PC-9 (cell line): ENCODE data around the gene ACSM6. TPM values are rescaled to one million over a fixed set of nuclear protein-coding genes. Genes with fewer than 3 reads are reported as not detected.

Source experiments
- BruUV-seq: library from RNA; stranded (reverse); fragments of 400-500 nt; replicated peaks from 2 replicates; lab custom pipeline; 2021; lab: Mats Ljungman, UMichigan
- CTCF ChIA-PET: fragments of 300-600 bp; sonication (Branson Sonifier 250); formaldehyde crosslinking; loops from one replicate; lab custom pipeline; 2022; ENCODE audit warnings: antibody characterized with exemption; lab: Charles Lee
- POLR2A ChIA-PET: fragments of 300-600 bp; sonication (Branson Sonifier 250); formaldehyde crosslinking; loops from one replicate; lab custom pipeline; 2022; ENCODE audit warnings: antibody characterized with exemption; ENCODE audit not compliant: unreplicated experiment; lab: Charles Lee
- DNase-seq, 2 experiments: peaks; one replicate each; pipeline versions ENCODE4 v3.0.0 to v3.0.0-alpha.2; 2015 to 2022; ENCODE audit warnings: mixed read lengths in 1 of 2
- H2AFZ ChIP-seq: fragments of 200-600 bp; sonication (generic); 2 replicates; pipeline ENCODE4 v1.8.1; 2017; ENCODE audit warnings: antibody characterized with exemption
- H3F3A ChIP-seq: fragments of 200-600 bp; sonication (generic); 2 replicates; pipeline ENCODE4 v1.8.1; 2017; ENCODE audit warnings: antibody characterized with exemption, mild to moderate bottlenecking, low read depth; ENCODE audit not compliant: insufficient read depth
- H3K27ac ChIP-seq: fragments of 200-600 bp; sonication (generic); 2 replicates; pipeline ENCODE4 v1.6.1; 2016; ENCODE audit warnings: mixed run types
- H3K27me3 ChIP-seq: fragments of 200-600 bp; sonication (generic); 2 replicates; pipeline ENCODE4 v1.6.1; 2016; ENCODE audit warnings: low read depth, mixed run types; ENCODE audit not compliant: insufficient read depth
- H3K36me3 ChIP-seq: fragments of 200-600 bp; sonication (generic); 2 replicates; pipeline ENCODE4 v1.6.1; 2016; ENCODE audit warnings: low read depth, mixed run types
- H3K4me1 ChIP-seq: fragments of 200-600 bp; sonication (generic); replicated peaks from 2 replicates; pipeline ENCODE4 v1.6.1; 2016; ENCODE audit warnings: mixed run types; ENCODE audit not compliant: insufficient read depth
- H3K4me2 ChIP-seq: fragments of 200-600 bp; sonication (generic); 2 replicates; pipeline ENCODE4 v1.6.1; 2017; ENCODE audit warnings: mixed run types
- H3K4me3 ChIP-seq: fragments of 200-600 bp; sonication (generic); 2 replicates; pipeline ENCODE4 v1.6.1; 2016; ENCODE audit warnings: mixed run types
- H3K79me2 ChIP-seq: fragments of 200-600 bp; sonication (generic); 2 replicates; pipeline ENCODE4 v1.6.1; 2017; ENCODE audit warnings: low read depth, mixed run types
- H3K9me2 ChIP-seq: fragments of 200-600 bp; sonication (generic); 2 replicates; pipeline ENCODE4 v1.8.1; 2017; ENCODE audit warnings: mild to moderate bottlenecking; ENCODE audit not compliant: insufficient read depth
- H3K9me3 ChIP-seq: fragments of 200-600 bp; sonication (generic); 2 replicates; pipeline ENCODE4 v1.8.1; 2016; ENCODE audit warnings: low read depth; ENCODE audit not compliant: insufficient read depth
- H4K20me1 ChIP-seq: fragments of 200-600 bp; sonication (generic); 2 replicates; pipeline ENCODE4 v1.8.1; 2017; ENCODE audit not compliant: insufficient read depth
- CTCF ChIP-seq: fragments of 200-600 bp; sonication (generic); conservative IDR thresholded peaks from 2 replicates; pipeline ENCODE4 v1.6.1; 2017; ENCODE audit warnings: mixed run types, antibody characterized with exemption, mild to moderate bottlenecking, moderate library complexity
- EZH2 ChIP-seq: fragments of 200-600 bp; sonication (generic); IDR thresholded peaks from 2 replicates; pipeline ENCODE4 v1.8.0; 2017; ENCODE audit warnings: antibody characterized with exemption, low read depth
- intact Hi-C: fragments of 100-400 bp; cut with micrococcal nuclease; formaldehyde crosslinking; loops from one replicate; pipeline ENCODE4 v1.10.0; 2022; ENCODE audit not compliant: unreplicated experiment
- total RNA-seq: library from RNA; stranded (reverse); gene quantifications from 2 replicates; pipeline ENCODE4 v1.2.3, GENCODE V29; 2021

The ACSM6 gene
- total RNA-seq, 1 experiment from 2014 or later: not detected

GRCh38 chr10:95247200-95247880, 53.3 kb downstream of the ACSM6 start:
- Histone ChIP-seq H3K4me2 (no peak overlapping the region; the same call in 1 of the 2 replicates), H3K27me3 (no peaks in the 10 kb centered on the region), H3K79me2 (peaks cover 6% of the 10 kb centered on the region; the same call in 1 of the 2 replicates), H3K36me3 (no peaks in the 10 kb centered on the region), H4K20me1 (no peaks in the 10 kb centered on the region), H3K4me3 (no peak overlapping the region), H3K9me3 (no peaks in the 10 kb centered on the region), H3K27ac (peak overlapping the region; percentile 46; the same call in 1 of the 2 replicates), H3K9me2 (no peaks in the 10 kb centered on the region), H3K4me1 (peaks cover 15% of the 10 kb centered on the region; the same call in 1 of the 2 replicates), H3F3A (peaks cover 19% of the 10 kb centered on the region; the same call in 1 of the 2 replicates), H2AFZ (no peak overlapping the region)
- peak in 1 of 2 experiments; percentile 49 for DNase-seq
- ChIA-PET CTCF (interaction anchor here (0.6 to 0.7 kb wide), 3 partner anchors 52 to 319 kb away, joined by 3 to 4 read pairs (median 3); no protein-coding TSS in a partner anchor), POLR2A (interaction anchor here (0.6 kb wide), 1 partner anchor 165 kb away, joined by 3 read pairs; no protein-coding TSS in a partner anchor)
- TF ChIP-seq CTCF (no peak), EZH2 (no peak)
- intact Hi-C loops: loop anchor here (2.0 to 10.0 kb wide), 3 partner anchors 17 to 283 kb away; partner anchors contain the start of gene PDLIM1
- BruUV-seq: no TSS peak

GRCh38 chr10:95247881-95248583, 54.0 kb downstream of the ACSM6 start:
- no peaks in the 10 kb centered on the region for H4K20me1 ChIP-seq
- H3K4me3 ChIP-seq: no peak overlapping the region
- no peak for DNase-seq
- no peak overlapping the region; the same call in 1 of the 2 replicates for H3K4me2 ChIP-seq
- no peaks in the 10 kb centered on the region for H3K9me3 ChIP-seq
- H2AFZ ChIP-seq: no peak overlapping the region
- TF ChIP-seq CTCF (no peak), EZH2 (no peak)
- intact Hi-C loops: loop anchor here (2.0 to 10.0 kb wide), 3 partner anchors 17 to 283 kb away; partner anchors contain the start of gene PDLIM1
- H3K36me3 ChIP-seq: no peaks in the 10 kb centered on the region
- peaks cover 6% of the 10 kb centered on the region; the same call in 1 of the 2 replicates for H3K79me2 ChIP-seq
- no peaks in the 10 kb centered on the region for H3K27me3 ChIP-seq
- H3K4me1 ChIP-seq: peaks cover 15% of the 10 kb centered on the region; the same call in 1 of the 2 replicates
- peak overlapping the region; percentile 46; the same call in 1 of the 2 replicates for H3K27ac ChIP-seq
- no TSS peak for BruUV-seq
- ChIA-PET CTCF (no interaction called here), POLR2A (no interaction called here)
- peaks cover 19% of the 10 kb centered on the region; the same call in 1 of the 2 replicates for H3F3A ChIP-seq
- no peaks in the 10 kb centered on the region for H3K9me2 ChIP-seq

- DNase-seq: no peak
- ChIA-PET POLR2A (no interaction called here), CTCF (no interaction called here)
- Histone ChIP-seq H3K79me2 (peaks cover 10% of the 10 kb centered on the region; the same call in 1 of the 2 replicates), H3K9me2 (no peaks in the 10 kb centered on the region), H3F3A (peaks cover 14% of the 10 kb centered on the region; the same call in 1 of the 2 replicates), H4K20me1 (no peaks in the 10 kb centered on the region), H3K4me3 (no peak overlapping the region), H3K36me3 (no peaks in the 10 kb centered on the region), H3K9me3 (no peaks in the 10 kb centered on the region), H3K27ac (no peak overlapping the region), H2AFZ (no peak overlapping the region), H3K4me1 (peaks cover 15% of the 10 kb centered on the region; the same call in 1 of the 2 replicates), H3K27me3 (no peaks in the 10 kb centered on the region), H3K4me2 (no peak overlapping the region)
- intact Hi-C loops: loop anchor here (10.0 kb wide), 1 partner anchor 284 kb away; no protein-coding TSS in a partner anchor
- BruUV-seq: no TSS peak
- TF ChIP-seq EZH2: no peak
- TF ChIP-seq CTCF: no peak
Observed at GRCh38 chr10:95248989-95249388, 55.0 kb downstream of the ACSM6 start.
